TTC549 (cell line): Measurements from ENCODE around the gene SKP2.
"Not testable (repeated sequence)": the region's sequence is repeated elsewhere in the genome, so short reads cannot be mapped to it uniquely, and the experiment has no call there.

Source experiments
- FAIRE-seq: peaks from 2 replicates; lab custom pipeline; 2012; peaks lifted over from hg19 to GRCh38; lab: Jason Lieb, UNC

Gene SKP2

GRCh38 chr5:36151434-36152323 lies at the start of gene SKP2, which contains the start of gene LMBRD2:
SKP2 (plus strand) TSS chr5:36152111; CDS start chr5:36152263, 152 bp downstream.
LMBRD2 (minus strand) TSS chr5:36151887; CDS start chr5:36143349, 8,538 bp downstream.
- peak; percentile 85 for FAIRE-seq

DNA sequence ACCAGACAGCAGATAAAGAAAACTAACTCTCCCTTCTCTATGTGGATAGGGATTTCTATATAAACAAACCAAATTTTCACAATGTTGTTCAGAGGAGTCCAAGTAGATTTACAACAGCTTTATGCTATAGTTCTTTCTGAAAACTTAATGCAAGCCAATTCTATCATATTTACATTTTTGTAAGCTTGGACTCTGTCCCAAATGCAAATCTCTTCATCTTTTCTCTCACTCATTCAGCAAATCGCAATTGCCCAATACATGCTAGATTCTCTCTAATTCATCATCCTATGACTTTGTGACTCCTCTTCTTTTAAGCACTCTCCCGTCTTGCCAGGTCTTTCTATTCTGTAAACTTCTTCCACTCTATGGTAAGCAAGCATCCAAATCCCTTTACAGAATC lies 46.1 kb upstream of the SKP2 start:
- no peak for FAIRE-seq

DNA sequence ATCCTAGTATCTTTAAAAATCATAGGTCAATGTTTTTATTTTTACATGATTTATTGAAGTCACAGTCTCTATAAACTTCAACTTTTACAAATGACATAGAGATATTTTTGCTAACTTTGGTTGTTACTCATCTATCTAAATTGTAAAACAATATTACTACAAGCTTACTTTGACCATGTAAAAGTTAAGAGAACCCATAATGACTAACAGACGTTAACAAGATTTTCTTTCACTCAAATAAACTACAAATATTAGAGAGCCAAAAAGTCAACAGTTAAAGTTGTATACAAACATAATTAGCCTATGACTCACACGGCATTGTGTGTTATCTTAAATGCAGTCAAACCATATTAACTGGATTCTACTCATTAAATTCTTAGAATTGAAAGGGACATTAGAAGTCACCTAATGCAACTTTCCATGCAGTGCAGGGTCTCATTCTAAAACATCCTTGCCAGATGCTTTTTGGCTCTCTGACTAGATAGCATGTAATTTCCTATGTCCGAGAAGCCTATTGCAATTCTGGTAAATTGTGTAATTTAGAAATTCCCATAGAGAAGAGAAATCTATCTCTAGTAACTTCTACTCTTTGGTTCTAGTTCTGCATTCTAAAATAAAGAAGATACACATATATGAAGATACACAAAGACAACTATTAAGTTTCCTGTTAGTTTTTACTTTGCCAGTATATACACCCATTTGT lies 43.0 kb upstream of the SKP2 start:
- FAIRE-seq: peak; percentile 58

DNA sequence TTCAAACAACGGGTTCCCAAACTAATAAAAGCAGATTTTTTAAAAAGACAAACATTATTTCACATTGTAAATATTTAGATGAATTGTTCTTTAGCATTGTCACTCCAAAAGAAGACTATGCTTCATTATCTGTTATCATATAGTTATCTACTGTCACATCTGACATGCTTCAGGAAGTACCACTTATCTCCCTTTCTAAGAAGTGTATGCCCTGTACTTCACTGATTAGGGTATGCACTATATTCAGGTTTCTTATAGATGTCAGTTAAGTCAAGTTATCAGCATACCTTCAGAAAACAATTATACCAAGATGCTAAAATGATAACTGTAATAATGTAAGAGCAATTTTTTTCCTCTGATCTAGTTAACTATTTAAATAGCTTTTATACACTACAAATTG lies 40.7 kb upstream of the SKP2 start:
- FAIRE-seq: no peak

DNA sequence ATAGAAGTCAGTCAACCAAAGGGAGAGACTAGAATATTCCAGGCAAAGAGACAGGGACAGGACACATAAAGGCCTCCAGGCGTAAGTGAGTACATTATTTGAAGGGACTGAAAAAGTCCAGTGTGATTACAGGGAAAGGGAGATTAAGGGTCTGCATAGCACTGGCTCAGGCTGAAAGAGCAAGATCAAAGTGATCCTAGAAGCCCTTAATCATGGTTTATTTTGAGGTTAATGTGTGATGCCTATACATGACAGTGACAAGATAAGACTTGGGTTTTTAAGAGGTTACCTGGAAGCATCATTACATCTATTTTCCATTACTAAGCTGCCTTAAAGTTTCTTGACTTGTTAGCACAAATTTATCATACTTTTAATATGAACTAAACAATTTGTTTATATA lies 26.0 kb upstream of the SKP2 start:
- no peak for FAIRE-seq

GRCh38 chr5:36128795-36129194 lies 23.1 kb upstream of the SKP2 start:
- no peak for FAIRE-seq

GRCh38 chr5:36129666-36130065 lies 22.2 kb upstream of the SKP2 start:
- not testable (repeated sequence) for FAIRE-seq

GRCh38 chr5:36133009-36133408 lies 18.9 kb upstream of the SKP2 start:
- not testable (repeated sequence) for FAIRE-seq

- no peak for FAIRE-seq
These were observed 15.9 kb upstream of the SKP2 start for GRCh38 chr5:36135988-36136387.

DNA sequence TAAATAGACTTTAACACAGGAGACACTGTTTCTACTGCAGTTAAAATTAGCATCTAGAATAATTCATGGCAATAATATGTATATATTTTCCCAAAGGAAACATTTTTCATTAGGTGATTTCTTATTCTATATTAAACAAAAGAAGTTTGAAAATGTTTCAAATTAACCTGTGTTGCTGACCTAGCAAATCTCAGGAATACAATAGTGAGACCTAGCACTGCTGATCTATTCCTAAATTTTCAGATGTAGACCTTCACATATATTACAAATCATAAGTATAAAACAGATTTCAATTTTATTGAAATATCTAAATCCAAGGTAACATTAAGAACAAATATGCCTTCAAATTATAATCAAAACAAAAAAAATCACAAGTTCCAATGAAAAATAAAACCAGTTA lies 15.3 kb upstream of the SKP2 start:
- FAIRE-seq: peak; percentile 43

DNA sequence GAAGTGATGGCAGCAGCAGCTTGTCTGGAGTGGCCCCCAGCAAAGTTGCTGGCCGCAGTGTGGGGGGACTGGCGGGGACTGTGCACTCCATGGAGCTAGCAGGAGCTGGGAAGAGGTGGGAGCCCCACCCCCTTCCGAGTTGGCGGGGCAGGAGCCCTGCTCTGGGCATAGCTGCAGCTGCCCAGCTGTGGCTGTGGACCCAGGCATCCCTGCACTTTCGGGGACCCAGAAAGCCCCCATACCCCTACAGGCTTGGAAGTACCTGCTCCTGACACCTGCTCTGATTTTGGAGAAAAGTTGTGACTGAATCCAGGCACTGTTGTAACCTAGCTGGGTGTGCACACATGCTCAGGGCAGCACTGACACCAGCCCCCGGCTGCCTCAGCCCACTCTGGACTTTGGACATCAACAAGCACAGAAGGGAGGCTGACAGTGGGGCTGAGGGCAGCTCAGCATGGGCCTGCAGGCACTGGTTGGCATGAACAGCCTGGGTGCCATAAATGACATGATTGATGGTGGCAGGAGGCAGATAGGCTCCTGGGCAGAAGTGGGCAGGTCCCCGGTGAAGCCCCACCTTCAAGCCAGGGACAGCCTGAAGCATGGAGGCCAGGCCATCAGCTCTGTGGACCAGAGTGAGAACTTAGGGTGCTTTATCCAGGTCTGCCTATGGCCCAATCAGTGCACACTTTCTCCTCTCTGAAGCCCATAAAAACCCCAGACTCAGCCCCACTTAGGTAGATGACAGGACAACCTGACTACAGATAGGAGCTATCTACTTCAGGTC lies 12.8 kb upstream of the SKP2 start:
- FAIRE-seq: no peak

GRCh38 chr5:36145311-36145710 lies 6.6 kb upstream of the SKP2 start:
- FAIRE-seq: no peak

GRCh38 chr5:36146390-36146789 lies 5.5 kb upstream of the SKP2 start:
- FAIRE-seq: no peak

DNA sequence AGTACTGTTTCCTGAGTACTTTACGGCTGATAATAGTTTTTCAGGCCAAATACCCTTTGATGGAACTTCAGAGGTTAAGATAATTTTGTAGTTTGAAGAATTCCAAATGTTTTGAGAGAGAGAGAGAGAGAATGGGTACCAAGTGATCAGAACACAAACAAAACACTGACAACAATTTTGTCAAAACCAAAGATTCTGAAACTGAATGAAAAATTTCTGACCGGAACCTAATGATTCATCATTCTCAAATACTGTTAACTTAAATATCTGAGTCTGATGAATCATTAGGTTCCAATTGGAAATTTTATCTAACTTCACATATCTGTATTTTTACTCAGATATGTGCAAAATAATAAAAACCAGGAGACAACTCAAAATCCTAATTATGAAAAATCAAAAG lies 4.2 kb upstream of the SKP2 start:
- FAIRE-seq: no peak

DNA sequence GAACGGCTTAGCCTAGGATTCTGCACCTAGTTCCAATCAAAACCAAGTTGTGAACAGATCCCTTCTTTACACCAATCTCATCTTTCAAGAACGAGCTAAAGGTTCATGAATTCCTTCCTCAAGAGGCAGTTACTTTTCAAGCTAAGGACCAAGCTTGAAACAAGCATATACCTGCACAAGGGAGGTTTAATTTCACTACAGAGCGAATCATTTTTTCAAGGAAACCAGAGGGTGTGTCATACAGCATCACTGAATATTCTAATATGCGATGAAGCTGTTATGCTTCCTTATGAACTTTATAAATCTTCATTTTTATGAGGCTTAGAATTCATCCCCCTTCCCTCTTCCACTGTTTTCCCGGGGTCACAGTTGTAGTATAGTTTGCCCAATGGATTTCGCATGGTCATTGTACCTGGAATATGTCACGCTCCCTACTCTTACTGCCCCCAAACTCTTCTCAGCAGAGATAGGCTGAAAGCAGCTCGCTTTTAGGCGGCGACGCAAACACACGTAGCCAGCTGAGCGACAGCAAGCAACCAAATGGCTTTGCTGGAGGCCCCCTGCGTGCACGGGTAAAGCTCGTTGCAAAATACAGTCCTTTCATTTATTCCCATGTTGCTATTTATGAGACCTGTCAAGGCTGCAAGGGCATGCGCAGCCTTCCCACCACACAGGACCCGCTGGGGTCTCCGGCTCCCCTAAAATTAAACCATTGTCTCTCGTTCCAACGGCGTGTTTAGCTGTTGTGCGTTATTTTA lies 1.1 kb upstream of the SKP2 start:
- no peak for FAIRE-seq

DNA sequence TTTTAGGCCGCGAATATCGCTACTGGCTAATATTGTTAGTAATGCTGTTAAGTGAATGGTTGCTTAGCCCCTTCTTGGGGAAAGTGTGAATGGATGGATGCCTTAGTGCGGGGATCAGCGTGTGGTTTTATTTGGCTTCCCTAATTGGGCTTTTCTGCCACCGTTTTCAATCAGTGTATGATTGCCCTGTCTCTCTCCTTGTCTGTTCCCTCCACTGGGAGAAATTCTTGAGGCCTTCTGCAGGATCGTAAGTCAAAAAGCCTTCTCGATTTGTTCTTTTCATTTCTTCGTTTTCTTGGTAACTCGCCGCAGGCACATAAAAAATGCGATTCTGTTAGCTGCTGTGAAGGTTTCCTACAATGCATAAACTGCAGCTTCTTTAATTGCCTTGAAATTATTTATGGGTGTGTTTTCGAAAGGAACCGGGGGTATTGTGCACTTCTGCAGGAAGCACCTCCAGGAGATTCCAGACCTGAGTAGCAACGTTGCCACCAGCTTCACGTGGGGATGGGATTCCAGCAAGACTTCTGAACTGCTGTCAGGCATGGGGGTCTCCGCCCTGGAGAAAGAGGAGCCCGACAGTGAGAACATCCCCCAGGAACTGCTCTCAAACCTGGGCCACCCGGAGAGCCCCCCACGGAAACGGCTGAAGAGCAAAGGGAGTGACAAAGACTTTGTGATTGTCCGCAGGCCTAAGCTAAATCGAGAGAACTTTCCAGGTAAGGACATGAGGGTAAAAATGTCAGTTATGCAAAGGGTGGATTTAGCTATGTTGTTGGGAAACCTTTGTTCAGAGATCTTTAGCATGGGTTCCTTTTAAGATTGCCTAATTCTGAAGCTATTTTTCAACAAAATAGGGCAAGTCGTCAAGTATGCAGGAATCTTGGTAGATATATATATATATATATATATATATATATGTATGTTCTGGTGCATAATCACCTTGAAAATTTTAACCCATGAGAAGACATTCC lies 700 bp downstream of the SKP2 start:
- FAIRE-seq: no peak

GRCh38 chr5:36153298-36153677 lies 1.4 kb downstream of the SKP2 start:
- no peak for FAIRE-seq

GRCh38 chr5:36153726-36154125 lies 1.8 kb downstream of the SKP2 start:
- no peak for FAIRE-seq

DNA sequence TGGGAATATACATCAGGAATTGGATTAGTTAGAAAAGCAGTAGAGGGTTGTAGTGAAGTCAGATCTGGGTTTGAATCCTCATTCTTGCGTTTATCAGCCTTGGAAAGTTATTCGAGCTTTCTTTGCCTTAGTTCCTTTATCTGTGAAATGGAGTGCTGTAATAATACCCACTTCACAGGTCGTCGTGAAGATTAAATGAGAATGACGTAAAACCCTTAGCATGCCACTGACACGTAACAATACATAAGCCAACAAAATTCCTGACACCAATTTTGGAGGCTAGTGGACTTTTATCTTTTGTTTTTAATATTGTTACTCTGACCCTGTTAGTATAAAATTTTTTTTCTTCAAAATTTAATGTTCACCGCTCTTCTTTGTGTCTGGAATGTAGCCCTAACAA lies 3.4 kb downstream of the SKP2 start:
- no peak for FAIRE-seq

GRCh38 chr5:36156121-36156601 lies 4.2 kb downstream of the SKP2 start:
- no peak for FAIRE-seq

DNA sequence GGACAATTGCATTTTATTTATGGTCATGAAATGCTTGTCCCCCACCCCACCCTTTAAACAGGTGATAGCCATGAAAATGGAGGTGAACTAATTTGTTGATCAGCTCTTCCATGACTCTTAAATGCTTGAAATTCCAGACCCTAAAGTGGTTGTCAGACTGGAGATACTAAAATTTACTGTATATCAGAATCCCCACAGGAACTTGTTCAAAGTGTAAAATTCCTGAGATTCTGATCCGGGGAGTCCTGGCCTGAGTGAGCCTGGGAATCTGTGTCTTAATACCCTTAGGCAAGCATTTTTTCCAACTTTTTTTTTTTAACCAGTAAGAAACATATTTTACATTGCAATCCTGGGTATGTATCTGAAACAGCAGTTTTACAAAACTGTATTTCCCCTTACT lies 4.7 kb downstream of the SKP2 start:
- FAIRE-seq: no peak
